Mesenchymal stem cell (in vitro differentiated cells and primary cell): ENCODE results near the gene SEPTIN2.
A peak's percentile ranks its signal among the peaks of the same experiment; 100 is the strongest.

Experiments used
- DNase-seq: peaks from one replicate; pipeline ENCODE4 v3.0.0-alpha.2; 2013
- H2AFZ ChIP-seq: one replicate; pipeline ENCODE4 v1.6.1; 2013; ENCODE audit warnings: low read depth, mild to moderate bottlenecking, control low read depth, inconsistent platforms, low read length, moderate library complexity
- H2AK5ac ChIP-seq: 2 replicates; pipeline ENCODE4 v1.6.1; 2013; ENCODE audit warnings: low read length, moderate library complexity, mild to moderate bottlenecking, inconsistent platforms; ENCODE audit not compliant: severe bottlenecking
- H2BK120ac ChIP-seq: one replicate; pipeline ENCODE4 v1.6.1; 2013; ENCODE audit warnings: low read depth, mild to moderate bottlenecking, inconsistent platforms, low read length, moderate library complexity
- H2BK12ac ChIP-seq, 2 experiments: one replicate each; pipeline ENCODE4 v1.6.1; 2013; ENCODE audit warnings: inconsistent platforms in 2 of 2, low read length in 2 of 2, mild to moderate bottlenecking in 2 of 2, moderate library complexity in 2 of 2, control low read depth in 1 of 2
- H2BK15ac ChIP-seq: one replicate; pipeline ENCODE4 v1.6.1; 2013; ENCODE audit warnings: mild to moderate bottlenecking, low read depth, inconsistent platforms; ENCODE audit not compliant: poor library complexity, severe bottlenecking
- H2BK5ac ChIP-seq: 2 replicates; pipeline ENCODE4 v1.6.1; 2013; ENCODE audit warnings: low read depth, mild to moderate bottlenecking, low read length, control low read depth, inconsistent platforms; ENCODE audit not compliant: poor library complexity, severe bottlenecking
- H3K14ac ChIP-seq, 2 experiments: one replicate each; pipeline ENCODE4 v1.6.1; 2013; ENCODE audit warnings: inconsistent platforms in 2 of 2, low read length in 2 of 2, control low read depth in 1 of 2, mild to moderate bottlenecking in 1 of 2, moderate library complexity in 1 of 2
- H3K18ac ChIP-seq, 2 experiments: one replicate each; pipeline ENCODE4 v1.6.1; 2013; ENCODE audit warnings: inconsistent platforms in 2 of 2, low read length in 2 of 2, control low read depth in 1 of 2, low read depth in 1 of 2, mild to moderate bottlenecking in 1 of 2
- H3K23ac ChIP-seq, 2 experiments: one replicate each; pipeline ENCODE4 v1.6.1; 2013; ENCODE audit warnings: inconsistent platforms in 2 of 2, low read length in 2 of 2, mild to moderate bottlenecking in 2 of 2, moderate library complexity in 2 of 2, control low read depth in 1 of 2
- H3K27ac ChIP-seq: 2 replicates; pipeline ENCODE4 v1.5.1; 2013; ENCODE audit warnings: mild to moderate bottlenecking, moderate library complexity, low read length, control low read depth, inconsistent platforms; ENCODE audit not compliant: poor library complexity, severe bottlenecking
- H3K27me3 ChIP-seq, 2 experiments: 2 replicates each; pipeline versions ENCODE4 v1.6.1 to v1.7.0; 2013; ENCODE audit warnings: low read length in 2 of 2, mild to moderate bottlenecking in 2 of 2, moderate library complexity in 2 of 2, control low read depth in 1 of 2, inconsistent platforms in 1 of 2; ENCODE audit not compliant: control insufficient read depth in 1 of 2, insufficient read depth in 1 of 2
- H3K36me3 ChIP-seq, 2 experiments: 2 replicates each; pipeline versions ENCODE4 v1.6.1 to v1.7.0; 2013; ENCODE audit warnings: low read length in 2 of 2, control low read depth in 1 of 2, inconsistent platforms in 1 of 2, low read depth in 1 of 2, mild to moderate bottlenecking in 1 of 2; ENCODE audit not compliant: insufficient read depth in 2 of 2, control insufficient read depth in 1 of 2
- H3K4ac ChIP-seq, 2 experiments: one replicate each; pipeline ENCODE4 v1.6.1; 2013; ENCODE audit warnings: inconsistent platforms in 2 of 2, low read length in 2 of 2, mild to moderate bottlenecking in 2 of 2, moderate library complexity in 2 of 2, control low read depth in 1 of 2, low read depth in 1 of 2
- H3K4me1 ChIP-seq: 2 replicates; pipeline ENCODE4 v1.6.1; 2013; ENCODE audit warnings: low read depth, low read length, control low read depth; ENCODE audit not compliant: control insufficient read depth, insufficient read depth
- H3K4me2 ChIP-seq: 2 replicates; pipeline ENCODE4 v1.6.1; 2013; ENCODE audit warnings: low read length, mild to moderate bottlenecking, inconsistent platforms; ENCODE audit not compliant: poor library complexity, severe bottlenecking
- H3K4me3 ChIP-seq, 2 experiments: 2 replicates each; pipeline versions ENCODE4 v1.5.1 to v1.7.0; 2013; ENCODE audit warnings: low read length in 2 of 2, mild to moderate bottlenecking in 2 of 2, control low read depth in 1 of 2, low read depth in 1 of 2; ENCODE audit not compliant: insufficient read depth in 1 of 2
- H3K79me1 ChIP-seq: replicated peaks from 2 replicates; pipeline ENCODE4 v1.6.1; 2013; ENCODE audit warnings: mild to moderate bottlenecking, control low read depth, low read length, inconsistent platforms; ENCODE audit not compliant: poor library complexity, severe bottlenecking
- H3K9ac ChIP-seq: 2 replicates; pipeline ENCODE4 v1.7.0; 2013; ENCODE audit warnings: mild to moderate bottlenecking, low read length, moderate library complexity
- H3K9me3 ChIP-seq: 2 replicates; pipeline ENCODE4 v1.7.0; 2013; ENCODE audit warnings: mild to moderate bottlenecking, low read length; ENCODE audit not compliant: control insufficient read depth
- H4K8ac ChIP-seq: one replicate; pipeline ENCODE4 v1.6.1; 2013; ENCODE audit warnings: inconsistent platforms, mild to moderate bottlenecking, low read length, moderate library complexity
- H4K91ac ChIP-seq: one replicate; pipeline ENCODE4 v1.6.1; 2013; ENCODE audit warnings: mild to moderate bottlenecking, low read length, inconsistent platforms
- WGBS: methylation state at CpG from one replicate; pipeline ENCODE4 v1.1.7; 2013; ENCODE audit warnings: mixed read lengths; 5-methylcytosine and 5-hydroxymethylcytosine counted together

The SEPTIN2 gene

DNA sequence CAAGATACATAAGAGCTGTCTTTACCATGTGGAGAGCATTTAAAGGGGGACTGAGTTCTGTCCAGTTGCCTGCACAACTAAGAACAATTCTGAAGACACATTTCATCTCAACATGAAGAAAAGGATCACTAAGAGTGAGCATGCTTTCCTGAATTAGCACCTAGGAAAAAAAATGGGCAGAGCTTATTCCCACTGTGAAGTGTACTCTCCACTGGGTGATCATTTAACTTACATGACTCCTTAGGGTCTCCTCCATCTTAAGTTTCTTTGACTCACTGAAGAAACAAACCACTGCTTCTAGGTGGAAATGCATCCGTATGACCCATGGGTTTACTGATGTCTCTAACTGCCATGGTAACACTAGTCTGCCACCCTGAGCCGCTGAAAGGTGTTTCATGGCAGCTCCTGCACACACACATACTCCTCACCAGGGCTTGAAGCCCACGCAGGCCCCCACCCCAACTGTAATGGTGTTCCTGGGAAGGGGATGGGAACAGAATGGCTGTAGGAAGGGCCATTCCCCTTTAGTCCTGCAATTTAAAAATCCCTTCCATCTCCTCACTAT, 27.3 kb upstream of the SEPTIN2 start:
- Histone ChIP-seq H3K4me1 (peaks cover 8% of the 10 kb centered on the region), H3K9me3 (no peaks in the 10 kb centered on the region), H3K18ac (no peak overlapping the region), H2AK5ac (no peak overlapping the region), H3K79me1 (peaks cover 13% of the 10 kb centered on the region), H3K4me2 (no peak overlapping the region), H3K27me3 (no peaks in the 10 kb centered on the region), H4K8ac (peak overlapping the region; percentile 37), H2BK120ac (no peak overlapping the region), H3K36me3 (peaks cover 2 to 13% of the 10 kb centered on the region in 2 experiments), H4K91ac (no peak overlapping the region), H3K14ac (no peak overlapping the region), H2BK12ac (no peak overlapping the region), H3K4me3 (no peak overlapping the region), H2AFZ (no peak overlapping the region), H3K23ac (no peak overlapping the region), H3K27ac (no peak overlapping the region), H3K9ac (no peak overlapping the region), H2BK15ac (no peak overlapping the region), H2BK5ac (no peak overlapping the region), H3K4ac (no peak overlapping the region)
- 96% methylated on average over 2 of the region's 3 CpGs for WGBS
- no peak for DNase-seq

DNA sequence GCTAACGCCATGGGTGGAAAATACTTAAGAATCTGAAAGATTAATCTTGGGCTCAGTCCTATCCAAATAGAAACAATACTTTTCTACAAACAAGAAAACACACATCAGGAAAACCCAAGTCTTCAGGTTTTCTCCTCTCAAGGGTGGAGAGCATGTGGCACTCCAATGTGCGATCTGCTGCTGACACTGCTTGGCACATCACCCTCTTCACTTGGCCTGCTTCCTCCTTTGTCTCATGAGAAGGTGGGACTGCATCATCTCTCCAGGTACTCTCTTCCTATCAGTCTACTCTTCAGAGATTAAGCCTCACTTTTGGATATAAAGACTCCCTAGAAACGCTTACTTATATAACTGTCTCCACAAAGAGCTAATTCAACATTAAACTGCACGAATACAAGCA, 26.7 kb upstream of the SEPTIN2 start:
- WGBS: over 99% methylated on average over 4 of the region's 4 CpGs

DNA sequence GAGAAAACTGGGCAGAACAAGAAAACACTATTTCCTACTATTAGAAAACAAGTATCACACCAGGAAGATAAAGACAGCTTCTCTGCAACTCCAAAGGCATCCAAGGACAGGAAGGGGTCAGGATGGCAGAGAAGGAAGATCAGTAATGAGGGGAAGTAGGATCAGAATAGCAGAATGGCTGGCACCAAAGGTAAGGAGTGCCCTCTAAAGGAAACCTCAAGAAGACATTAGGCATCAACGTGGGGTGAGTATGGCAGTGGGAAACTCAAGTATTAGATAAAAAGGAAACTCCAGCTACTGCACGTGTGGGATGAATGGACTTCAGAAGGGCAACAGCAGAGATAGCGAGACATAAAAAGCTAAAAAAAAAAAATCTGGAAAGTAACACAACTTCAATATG, 26.1 kb upstream of the SEPTIN2 start:
- no peak overlapping the region for H3K14ac ChIP-seq
- H4K8ac ChIP-seq: no peak overlapping the region
- H3K18ac ChIP-seq: no peak overlapping the region
- H3K27me3 ChIP-seq: no peaks in the 10 kb centered on the region
- 84% methylated on average over 3 of the region's 3 CpGs for WGBS
- H3K36me3 ChIP-seq: peaks cover 2 to 13% of the 10 kb centered on the region in 2 experiments
- H2BK12ac ChIP-seq: no peak overlapping the region
- H3K23ac ChIP-seq: no peak overlapping the region
- peaks cover 12% of the 10 kb centered on the region for H3K79me1 ChIP-seq
- no peak overlapping the region for H2BK120ac ChIP-seq
- no peak overlapping the region for H3K4me2 ChIP-seq
- no peak overlapping the region for H4K91ac ChIP-seq
- H2AFZ ChIP-seq: no peak overlapping the region
- peaks cover 11% of the 10 kb centered on the region for H3K4me1 ChIP-seq
- no peak overlapping the region for H2BK15ac ChIP-seq
- H3K9me3 ChIP-seq: no peaks in the 10 kb centered on the region
- no peak overlapping the region for H2BK5ac ChIP-seq
- no peak overlapping the region for H2AK5ac ChIP-seq
- H3K4ac ChIP-seq: no peak overlapping the region
- no peak overlapping the region for H3K4me3 ChIP-seq
- no peak overlapping the region for H3K9ac ChIP-seq
- no peak overlapping the region for H3K27ac ChIP-seq
- no peak for DNase-seq

More for the DNA sequence above, 26.7 kb upstream of the SEPTIN2 start:
- Histone ChIP-seq H2BK120ac (no peak overlapping the region), H2AFZ (no peak overlapping the region), H3K23ac (no peak overlapping the region), H3K9ac (no peak overlapping the region), H3K14ac (no peak overlapping the region), H2BK15ac (no peak overlapping the region), H3K4me1 (peaks cover 11% of the 10 kb centered on the region), H3K36me3 (peaks cover 2 to 13% of the 10 kb centered on the region in 2 experiments), H3K4me2 (no peak overlapping the region), H3K9me3 (no peaks in the 10 kb centered on the region), H4K8ac (peak overlapping the region; percentile 69), H3K79me1 (peaks cover 13% of the 10 kb centered on the region), H3K27ac (no peak overlapping the region), H3K18ac (no peak overlapping the region), H2AK5ac (no peak overlapping the region), H3K27me3 (no peaks in the 10 kb centered on the region), H4K91ac (no peak overlapping the region), H2BK5ac (no peak overlapping the region), H3K4me3 (no peak overlapping the region), H3K4ac (no peak overlapping the region), H2BK12ac (no peak overlapping the region)
- DNase-seq: no peak

DNA sequence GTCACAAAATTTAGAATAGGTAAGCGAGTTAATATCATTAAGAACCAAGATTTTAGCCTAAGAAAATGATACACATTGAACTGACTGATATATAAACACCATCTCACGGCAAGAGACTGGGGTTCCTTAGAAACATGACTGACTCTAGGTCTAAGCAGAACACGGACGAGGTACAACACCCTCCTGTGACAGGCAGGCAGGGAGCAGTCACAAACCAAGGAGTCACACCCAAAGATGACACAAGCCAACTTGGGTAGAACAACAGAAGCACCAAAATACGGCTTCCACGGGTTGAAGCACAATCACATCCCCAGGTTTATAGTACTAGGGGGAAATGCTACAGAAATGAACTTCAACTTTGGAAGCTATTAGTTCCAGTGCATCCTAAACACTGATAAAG, 24.6 kb upstream of the SEPTIN2 start:
- no peak overlapping the region for H2AFZ ChIP-seq
- WGBS: 91% methylated on average over 3 of the region's 6 CpGs
- H3K4me2 ChIP-seq: no peak overlapping the region
- no peak overlapping the region for H2BK12ac ChIP-seq
- no peak for DNase-seq
- peaks cover 9% of the 10 kb centered on the region for H3K79me1 ChIP-seq
- H3K9me3 ChIP-seq: no peaks in the 10 kb centered on the region
- peak overlapping the region; percentile 19 for H4K8ac ChIP-seq
- H3K14ac ChIP-seq: no peak overlapping the region
- peaks cover 5 to 13% of the 10 kb centered on the region in 2 experiments for H3K36me3 ChIP-seq
- H3K4me3 ChIP-seq: no peak overlapping the region
- no peaks in the 10 kb centered on the region for H3K27me3 ChIP-seq
- no peak overlapping the region for H3K18ac ChIP-seq
- no peak overlapping the region for H2BK120ac ChIP-seq
- H3K23ac ChIP-seq: no peak overlapping the region
- peaks cover 11% of the 10 kb centered on the region for H3K4me1 ChIP-seq
- no peak overlapping the region for H4K91ac ChIP-seq
- H2BK5ac ChIP-seq: no peak overlapping the region
- no peak overlapping the region for H2AK5ac ChIP-seq
- H3K9ac ChIP-seq: no peak overlapping the region
- H2BK15ac ChIP-seq: no peak overlapping the region
- H3K4ac ChIP-seq: no peak overlapping the region
- no peak overlapping the region for H3K27ac ChIP-seq
